ENCODE results near the gene CCDC152. TPM values are rescaled to one million over a fixed set of nuclear protein-coding genes. Genes with fewer than 3 reads are reported as not detected.

CCDC152 gene
- total and polyA plus RNA-seq, 4 donors: 0.65 to 1.8 (median 1.1) TPM

DNA sequence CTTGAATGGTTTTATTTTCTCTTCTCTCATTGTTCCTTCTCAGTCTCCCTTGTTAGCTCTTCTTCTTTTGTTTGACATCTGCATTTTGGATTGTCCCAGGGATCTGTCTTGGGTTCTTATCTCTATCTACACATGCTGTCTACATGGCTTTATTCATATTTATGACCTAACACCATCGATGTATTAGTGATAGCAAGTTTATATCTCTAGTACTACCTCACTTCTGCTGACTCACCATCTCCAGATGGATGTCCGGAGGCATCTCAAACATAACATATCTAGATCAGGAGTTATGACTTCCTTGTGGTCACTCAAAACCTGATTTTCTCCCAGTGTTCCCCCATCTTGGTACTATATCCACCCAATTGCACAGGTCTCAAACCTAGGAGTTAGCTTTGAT lies 74.3 kb downstream of the CCDC152 start:
- DNase-seq (no peak), ATAC-seq (ENCODE audit: insufficient read depth, low FRiP score) (no peak)
- 92 to 93% methylated on average over 2 of the region's 2 CpGs for WGBS, 2 donors
- no peak overlapping the region for H3K9ac ChIP-seq (ENCODE audit: insufficient read depth in 1 of 2, low read length in 2 of 2)
- H3K4me1 ChIP-seq (ENCODE audit: control insufficient read depth in 5 of 5, insufficient read depth in 5 of 5, low read length in 5 of 5): peaks cover 0 to 17% (median 0%) of the 10 kb centered on the region in 5 donors
- no peaks in the 10 kb centered on the region for H3K27me3 ChIP-seq (ENCODE audit: control insufficient read depth in 3 of 3, insufficient read depth in 3 of 3, low read length in 2 of 3)
- no peaks in the 10 kb centered on the region for H3K36me3 ChIP-seq (ENCODE audit: control insufficient read depth in 4 of 4, insufficient read depth in 4 of 4, low read length in 4 of 4)
- no peak overlapping the region for H3K4me3 ChIP-seq
- H3K27ac ChIP-seq (ENCODE audit: low read depth in 1 of 2, low read length in 1 of 2): no peak overlapping the region
- no peaks in the 10 kb centered on the region for H3K9me3 ChIP-seq (ENCODE audit: control insufficient read depth in 4 of 4, insufficient read depth in 3 of 4, low read length in 3 of 4)
- TF ChIP-seq, protein P1, sequence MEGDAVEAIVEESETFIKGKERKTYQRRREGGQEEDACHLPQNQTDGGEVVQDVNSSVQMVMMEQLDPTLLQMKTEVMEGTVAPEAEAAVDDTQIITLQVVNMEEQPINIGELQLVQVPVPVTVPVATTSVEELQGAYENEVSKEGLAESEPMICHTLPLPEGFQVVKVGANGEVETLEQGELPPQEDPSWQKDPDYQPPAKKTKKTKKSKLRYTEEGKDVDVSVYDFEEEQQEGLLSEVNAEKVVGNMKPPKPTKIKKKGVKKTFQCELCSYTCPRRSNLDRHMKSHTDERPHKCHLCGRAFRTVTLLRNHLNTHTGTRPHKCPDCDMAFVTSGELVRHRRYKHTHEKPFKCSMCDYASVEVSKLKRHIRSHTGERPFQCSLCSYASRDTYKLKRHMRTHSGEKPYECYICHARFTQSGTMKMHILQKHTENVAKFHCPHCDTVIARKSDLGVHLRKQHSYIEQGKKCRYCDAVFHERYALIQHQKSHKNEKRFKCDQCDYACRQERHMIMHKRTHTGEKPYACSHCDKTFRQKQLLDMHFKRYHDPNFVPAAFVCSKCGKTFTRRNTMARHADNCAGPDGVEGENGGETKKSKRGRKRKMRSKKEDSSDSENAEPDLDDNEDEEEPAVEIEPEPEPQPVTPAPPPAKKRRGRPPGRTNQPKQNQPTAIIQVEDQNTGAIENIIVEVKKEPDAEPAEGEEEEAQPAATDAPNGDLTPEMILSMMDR (IDR thresholded peaks at IDR 0.05; ENCODE audit: control extremely low read depth, extremely low read depth): no peak

DNA sequence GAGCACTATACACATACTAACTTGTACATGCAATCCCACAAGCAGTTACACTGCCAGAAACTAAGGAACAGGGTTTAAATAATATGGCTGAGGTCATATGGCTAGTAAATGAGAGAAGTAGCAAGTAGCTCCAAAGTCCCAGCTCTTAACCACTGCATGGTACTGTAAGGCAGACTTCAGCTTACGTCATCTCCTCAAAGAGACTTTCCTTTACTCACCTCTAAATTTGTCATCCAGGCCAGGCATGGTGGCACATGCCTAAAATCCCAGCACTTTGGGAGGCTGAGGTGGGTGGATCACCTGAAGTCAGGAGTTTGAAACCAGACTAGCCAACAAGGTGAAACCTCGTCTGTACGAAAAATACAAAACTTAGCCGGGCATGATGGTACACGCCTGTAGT lies 75.4 kb downstream of the CCDC152 start:
- Histone ChIP-seq H3K4me3 (no peak overlapping the region), H3K27ac (ENCODE audit: low read depth in 1 of 2, low read length in 1 of 2) (no peak overlapping the region), H3K9me3 (ENCODE audit: control insufficient read depth in 4 of 4, insufficient read depth in 3 of 4, low read length in 3 of 4) (no peaks in the 10 kb centered on the region), H3K36me3 (ENCODE audit: control insufficient read depth in 4 of 4, insufficient read depth in 4 of 4, low read length in 4 of 4) (no peaks in the 10 kb centered on the region), H3K27me3 (ENCODE audit: control insufficient read depth in 3 of 3, insufficient read depth in 3 of 3, low read length in 2 of 3) (no peaks in the 10 kb centered on the region), H3K9ac (ENCODE audit: insufficient read depth in 1 of 2, low read length in 2 of 2) (no peak overlapping the region), H3K4me1 (ENCODE audit: control insufficient read depth in 5 of 5, insufficient read depth in 5 of 5, low read length in 5 of 5) (peaks cover 0 to 11% (median 0%) of the 10 kb centered on the region in 5 donors)
- no peak for DNase-seq
- TF ChIP-seq, protein P1 (IDR thresholded peaks at IDR 0.05; ENCODE audit: control extremely low read depth, extremely low read depth): no peak
- ATAC-seq (ENCODE audit: insufficient read depth, low FRiP score): no peak
- WGBS, 2 donors: 97 to 98% methylated on average over 5 of the region's 5 CpGs

DNA sequence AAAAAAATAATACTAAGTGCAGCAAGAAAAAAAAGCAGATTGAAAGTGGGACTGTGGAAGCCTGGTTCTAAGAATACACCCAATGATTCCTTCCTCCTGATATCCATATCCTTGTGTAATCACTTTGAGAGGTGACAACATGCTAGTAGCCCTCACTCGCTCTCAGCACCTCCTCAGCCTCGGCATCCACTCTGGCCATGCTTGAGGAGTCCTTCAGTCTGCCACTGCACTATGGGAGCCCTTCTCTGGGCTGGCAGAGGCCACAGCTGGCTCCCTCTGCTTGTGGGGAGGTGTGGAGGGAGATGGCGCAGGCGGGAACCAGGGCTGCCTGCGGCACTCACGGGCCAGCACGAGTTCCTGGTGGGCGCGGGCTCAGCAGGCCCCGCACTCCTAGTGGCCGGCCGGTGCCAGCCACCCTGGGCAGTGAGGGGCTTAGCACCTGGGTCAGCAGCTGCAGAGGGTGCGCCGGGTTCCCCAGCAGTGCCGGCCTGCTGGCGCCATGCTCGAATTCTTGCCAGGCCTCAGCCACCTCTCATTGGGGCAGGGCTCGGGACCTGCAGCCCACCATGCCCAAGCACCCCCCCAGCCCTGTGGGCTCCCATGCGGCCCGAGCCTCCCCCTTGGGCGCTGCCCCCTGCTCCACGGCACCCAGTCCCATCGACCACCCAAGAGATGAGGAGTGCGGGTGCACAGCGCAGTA lies 79.6 kb downstream of the CCDC152 start:
- Histone ChIP-seq H3K4me1 (ENCODE audit: control insufficient read depth in 5 of 5, insufficient read depth in 5 of 5, low read length in 5 of 5) (peaks cover 1 to 25% (median 7%) of the 10 kb centered on the region in 5 donors), H3K27ac (ENCODE audit: low read depth in 1 of 2, low read length in 1 of 2) (no peak overlapping the region), H3K9me3 (ENCODE audit: control insufficient read depth in 4 of 4, insufficient read depth in 3 of 4, low read length in 3 of 4) (no peaks in the 10 kb centered on the region), H3K27me3 (ENCODE audit: control insufficient read depth in 3 of 3, insufficient read depth in 3 of 3, low read length in 2 of 3) (no peaks in the 10 kb centered on the region), H3K36me3 (ENCODE audit: control insufficient read depth in 4 of 4, insufficient read depth in 4 of 4, low read length in 4 of 4) (no peaks in the 10 kb centered on the region), H3K9ac (ENCODE audit: insufficient read depth in 1 of 2, low read length in 2 of 2) (no peak overlapping the region), H3K4me3 (no peak overlapping the region)
- WGBS, 2 donors: 93 to 95% methylated on average over 20 to 25 of the region's 25 CpGs
- no peak for DNase-seq
- ATAC-seq (ENCODE audit: insufficient read depth, low FRiP score): no peak
- TF ChIP-seq, protein P1 (IDR thresholded peaks at IDR 0.05; ENCODE audit: control extremely low read depth, extremely low read depth): no peak
